A549 (cell line): ENCODE results near the gene ITIH4.

ENCODE experiments used
- EHMT2 ChIP-seq: fragments of 200-600 bp; sonication (generic); IDR thresholded peaks from 2 replicates; pipeline ENCODE4 v1.6.1; 2016; ENCODE audit warnings: antibody characterized with exemption, low read depth, mild to moderate bottlenecking, moderate library complexity
- FOSL2 ChIP-seq, 2 experiments: fragments of 450-650 bp in 1 of 2; fragments of >200 bp in 1 of 2; sonication (Bioruptor Twin) in 1 of 2; formaldehyde crosslinking; IDR thresholded peaks; 2 replicates each; pipeline versions ENCODE4 v1.5.0 to v1.6.1; 2016 to 2020; ENCODE audit warnings: mild to moderate bottlenecking in 1 of 2, moderate library complexity in 1 of 2
- JUNB ChIP-seq: fragments of >200 bp; sonication (Bioruptor Twin); formaldehyde crosslinking; IDR thresholded peaks from 2 replicates; pipeline ENCODE4 v1.6.1; 2016
- POLR2A ChIP-seq: IDR thresholded peaks from 2 replicates; pipeline ENCODE4 v1.6.1; 2012; ENCODE audit warnings: mild to moderate bottlenecking, low read length
- POLR2AphosphoS2 ChIP-seq: conservative IDR thresholded peaks from 2 replicates; pipeline ENCODE4 v1.6.1; 2012; ENCODE audit warnings: low read length, improper control_type of control experiment, inconsistent platforms
- RAD21 ChIP-seq, 2 experiments: fragments of >200 bp in 1 of 2; sonication (Bioruptor Twin) in 1 of 2; formaldehyde crosslinking in 1 of 2; IDR thresholded peaks in 1 of 2; conservative IDR thresholded peaks in 1 of 2; 2 replicates in 1 of 2; 3 replicates in 1 of 2; pipeline ENCODE4 v1.6.1; 2012 to 2018; ENCODE audit warnings: inconsistent platforms in 1 of 2
- TF ChIP-seq, protein P1 (sequence below): fragments of >200 bp; sonication (Bioruptor Twin); formaldehyde crosslinking; IDR thresholded peaks from 3 replicates; pipeline ENCODE4 v1.5.1; 2016

DNA sequence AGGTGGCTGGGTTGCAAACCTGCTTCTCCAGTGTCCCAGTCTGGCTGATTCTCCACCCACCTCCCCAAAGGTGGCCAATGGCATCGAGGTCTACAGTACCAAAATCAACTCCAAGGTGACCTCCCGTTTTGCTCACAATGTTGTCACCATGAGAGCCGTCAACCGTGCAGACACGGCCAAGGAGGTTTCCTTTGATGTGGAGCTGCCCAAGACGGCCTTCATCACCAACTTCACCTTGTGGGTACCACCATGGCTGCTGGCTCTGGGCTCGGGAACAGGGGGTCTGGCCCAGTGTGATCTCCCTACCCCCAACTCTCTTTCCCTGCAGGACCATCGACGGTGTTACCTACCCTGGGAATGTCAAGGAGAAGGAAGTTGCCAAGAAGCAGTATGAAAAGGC is 34.1 kb downstream of the ITIH4 start:
- no peak for TF ChIP-seq RAD21 (conservative IDR thresholded peaks at IDR 0.05 in 1 of 2, IDR thresholded peaks at IDR 0.05 in 1 of 2)
- no peak for TF ChIP-seq FOSL2 (IDR thresholded peaks at IDR 0.05)
- TF ChIP-seq FOSL2 (CRISPR knock-in tag; IDR thresholded peaks at IDR 0.05) = no peak
- TF ChIP-seq POLR2A = no peak
- TF ChIP-seq, protein P1, sequence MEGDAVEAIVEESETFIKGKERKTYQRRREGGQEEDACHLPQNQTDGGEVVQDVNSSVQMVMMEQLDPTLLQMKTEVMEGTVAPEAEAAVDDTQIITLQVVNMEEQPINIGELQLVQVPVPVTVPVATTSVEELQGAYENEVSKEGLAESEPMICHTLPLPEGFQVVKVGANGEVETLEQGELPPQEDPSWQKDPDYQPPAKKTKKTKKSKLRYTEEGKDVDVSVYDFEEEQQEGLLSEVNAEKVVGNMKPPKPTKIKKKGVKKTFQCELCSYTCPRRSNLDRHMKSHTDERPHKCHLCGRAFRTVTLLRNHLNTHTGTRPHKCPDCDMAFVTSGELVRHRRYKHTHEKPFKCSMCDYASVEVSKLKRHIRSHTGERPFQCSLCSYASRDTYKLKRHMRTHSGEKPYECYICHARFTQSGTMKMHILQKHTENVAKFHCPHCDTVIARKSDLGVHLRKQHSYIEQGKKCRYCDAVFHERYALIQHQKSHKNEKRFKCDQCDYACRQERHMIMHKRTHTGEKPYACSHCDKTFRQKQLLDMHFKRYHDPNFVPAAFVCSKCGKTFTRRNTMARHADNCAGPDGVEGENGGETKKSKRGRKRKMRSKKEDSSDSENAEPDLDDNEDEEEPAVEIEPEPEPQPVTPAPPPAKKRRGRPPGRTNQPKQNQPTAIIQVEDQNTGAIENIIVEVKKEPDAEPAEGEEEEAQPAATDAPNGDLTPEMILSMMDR = no peak
- no peak for TF ChIP-seq JUNB
- TF ChIP-seq POLR2AphosphoS2 = no peak
- no peak for TF ChIP-seq EHMT2
